ENCODE data around the gene FAR2.

FAR2 gene

GRCh38 chr12:29275834-29276233 lies 126.8 kb downstream of the FAR2 start:
- no peak for DNase-seq (ENCODE audit: low read depth in 1 of 2, low spot score in 1 of 2)
- H3K27me3 ChIP-seq (ENCODE audit: insufficient read depth, poor library complexity, severe bottlenecking): no peaks in the 10 kb centered on the region
- TF ChIP-seq REST (IDR thresholded peaks at IDR 0.05; ENCODE audit: insufficient replicate concordance, low read depth): no peak
- no peak for TF ChIP-seq CTCF (IDR thresholded peaks at IDR 0.05; ENCODE audit: insufficient read depth, low read length)
- TF ChIP-seq SPI1 (IDR thresholded peaks at IDR 0.05; ENCODE audit: borderline replicate concordance, low read depth): no peak
- TF ChIP-seq GABPA (IDR thresholded peaks at IDR 0.05; ENCODE audit: low read depth): no peak
- TF ChIP-seq POLR2AphosphoS5 (IDR thresholded peaks at IDR 0.05; ENCODE audit: low read depth): no peak
- no peak overlapping the region for H3K4me3 ChIP-seq (replicated peaks; ENCODE audit: insufficient read depth, low read length)
- no peak overlapping the region for H3K27ac ChIP-seq (replicated peaks)

GRCh38 chr12:29277231-29277630 lies 128.2 kb downstream of the FAR2 start:
- H3K27ac ChIP-seq (replicated peaks): no peak overlapping the region
- H3K27me3 ChIP-seq (ENCODE audit: insufficient read depth, poor library complexity, severe bottlenecking): no peaks in the 10 kb centered on the region
- TF ChIP-seq GABPA (IDR thresholded peaks at IDR 0.05; ENCODE audit: low read depth): no peak
- no peak for TF ChIP-seq CTCF (IDR thresholded peaks at IDR 0.05; ENCODE audit: insufficient read depth, low read length)
- TF ChIP-seq SPI1 (IDR thresholded peaks at IDR 0.05; ENCODE audit: borderline replicate concordance, low read depth): no peak
- TF ChIP-seq POLR2AphosphoS5 (IDR thresholded peaks at IDR 0.05; ENCODE audit: low read depth): no peak
- TF ChIP-seq REST (IDR thresholded peaks at IDR 0.05; ENCODE audit: insufficient replicate concordance, low read depth): no peak
- no peak overlapping the region for H3K4me3 ChIP-seq (replicated peaks; ENCODE audit: insufficient read depth, low read length)
- DNase-seq (ENCODE audit: low read depth in 1 of 2, low spot score in 1 of 2): no peak

GRCh38 chr12:29278673-29279420 lies 129.8 kb downstream of the FAR2 start:
- no peak overlapping the region for H3K27ac ChIP-seq (replicated peaks)
- H3K4me3 ChIP-seq (replicated peaks; ENCODE audit: insufficient read depth, low read length): no peak overlapping the region
- no peaks in the 10 kb centered on the region for H3K27me3 ChIP-seq (ENCODE audit: insufficient read depth, poor library complexity, severe bottlenecking)
- TF ChIP-seq SPI1 (IDR thresholded peaks at IDR 0.05; ENCODE audit: borderline replicate concordance, low read depth) (no peak), POLR2AphosphoS5 (IDR thresholded peaks at IDR 0.05; ENCODE audit: low read depth) (no peak), REST (IDR thresholded peaks at IDR 0.05; ENCODE audit: insufficient replicate concordance, low read depth) (no peak), GABPA (IDR thresholded peaks at IDR 0.05; ENCODE audit: low read depth) (no peak), CTCF (IDR thresholded peaks at IDR 0.05; ENCODE audit: insufficient read depth, low read length) (no peak)
- DNase-seq (ENCODE audit: low read depth in 1 of 2, low spot score in 1 of 2): no peak

All from HL-60 (cell line).